H1 (cell line): ENCODE measurements around the gene IYD. TPM values are rescaled to one million over a fixed set of nuclear protein-coding genes. Genes with fewer than 3 reads are reported as not detected.

Experiments
- CTBP2 ChIP-seq: IDR thresholded peaks from 2 replicates; pipeline ENCODE4 v1.7.0; 2011; ENCODE audit warnings: borderline replicate concordance, mild to moderate bottlenecking, moderate library complexity, mixed read lengths, low read length; ENCODE audit not compliant: insufficient read depth, insufficient read length
- HDAC2 ChIP-seq, 2 experiments: fragments of 300-600 bp in 1 of 2; sonication (generic) in 1 of 2; IDR thresholded peaks; 2 replicates each; pipeline ENCODE4 v1.6.1; 2011 to 2012; ENCODE audit warnings: low read depth in 2 of 2, low read length in 2 of 2, mild to moderate bottlenecking in 2 of 2, moderate library complexity in 2 of 2, borderline replicate concordance in 1 of 2, inconsistent platforms in 1 of 2
- polyA plus RNA-seq, 7 experiments: library from polyadenylated mRNA; depleted of rRNA in 3 of 7; stranded (reverse) in 5 of 7; unstranded in 2 of 7; fragments of >200 nt in 5 of 7; fragments of 200-250 nt in 2 of 7; gene quantifications; 1 replicate in 5 of 7; 2 replicates in 1 of 7; 4 replicates in 1 of 7; pipeline versions ENCODE4 v1.2.1 to v1.2.3, GENCODE V29; 2011 to 2013; ENCODE audit warnings: missing spikeins in 2 of 7, mixed read lengths in 2 of 7
- total RNA-seq: library from RNA; stranded (reverse); fragmentation: NEBNext Ultra II Directional; extraction: Animal tissue kit (Norgen Biotek cat#: 25700); gene quantifications from 2 replicates; pipeline ENCODE4 v1.2.1, GENCODE V29; 2021
- TF ChIP-seq, protein P1 (sequence below): fragments of 300-600 bp; sonication (generic); IDR thresholded peaks from 2 replicates; pipeline ENCODE4 v1.7.1; 2012; ENCODE audit warnings: low read length, moderate library complexity, mild to moderate bottlenecking, inconsistent platforms; ENCODE audit not compliant: insufficient replicate concordance

IYD gene
- total and polyA plus RNA-seq, 2 of the 8 experiments (the other 6 are each of a cell fraction or from before 2014, with no cell fraction given): not detected

DNA sequence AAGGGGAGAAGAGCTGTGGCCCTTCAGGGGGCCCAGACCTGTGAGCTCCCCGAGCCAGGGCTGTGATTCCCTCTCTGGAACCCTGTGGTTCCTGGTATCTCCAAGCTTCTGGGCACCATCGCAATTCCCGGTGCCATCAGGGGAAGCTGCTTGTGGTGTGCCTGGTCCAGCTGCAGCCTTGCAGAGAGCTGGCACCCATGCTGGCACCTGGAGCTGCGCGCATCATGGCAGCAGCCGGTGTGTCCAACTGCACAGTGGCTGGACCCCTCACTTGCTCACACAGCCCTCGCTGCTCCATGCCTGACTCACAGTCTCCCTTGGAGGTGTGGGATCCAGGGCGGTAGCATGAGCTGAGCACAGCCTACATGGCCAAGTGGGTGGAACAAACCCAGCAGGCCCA, 56.7 kb downstream of the IYD start (continued):
- TF ChIP-seq, protein P1, sequence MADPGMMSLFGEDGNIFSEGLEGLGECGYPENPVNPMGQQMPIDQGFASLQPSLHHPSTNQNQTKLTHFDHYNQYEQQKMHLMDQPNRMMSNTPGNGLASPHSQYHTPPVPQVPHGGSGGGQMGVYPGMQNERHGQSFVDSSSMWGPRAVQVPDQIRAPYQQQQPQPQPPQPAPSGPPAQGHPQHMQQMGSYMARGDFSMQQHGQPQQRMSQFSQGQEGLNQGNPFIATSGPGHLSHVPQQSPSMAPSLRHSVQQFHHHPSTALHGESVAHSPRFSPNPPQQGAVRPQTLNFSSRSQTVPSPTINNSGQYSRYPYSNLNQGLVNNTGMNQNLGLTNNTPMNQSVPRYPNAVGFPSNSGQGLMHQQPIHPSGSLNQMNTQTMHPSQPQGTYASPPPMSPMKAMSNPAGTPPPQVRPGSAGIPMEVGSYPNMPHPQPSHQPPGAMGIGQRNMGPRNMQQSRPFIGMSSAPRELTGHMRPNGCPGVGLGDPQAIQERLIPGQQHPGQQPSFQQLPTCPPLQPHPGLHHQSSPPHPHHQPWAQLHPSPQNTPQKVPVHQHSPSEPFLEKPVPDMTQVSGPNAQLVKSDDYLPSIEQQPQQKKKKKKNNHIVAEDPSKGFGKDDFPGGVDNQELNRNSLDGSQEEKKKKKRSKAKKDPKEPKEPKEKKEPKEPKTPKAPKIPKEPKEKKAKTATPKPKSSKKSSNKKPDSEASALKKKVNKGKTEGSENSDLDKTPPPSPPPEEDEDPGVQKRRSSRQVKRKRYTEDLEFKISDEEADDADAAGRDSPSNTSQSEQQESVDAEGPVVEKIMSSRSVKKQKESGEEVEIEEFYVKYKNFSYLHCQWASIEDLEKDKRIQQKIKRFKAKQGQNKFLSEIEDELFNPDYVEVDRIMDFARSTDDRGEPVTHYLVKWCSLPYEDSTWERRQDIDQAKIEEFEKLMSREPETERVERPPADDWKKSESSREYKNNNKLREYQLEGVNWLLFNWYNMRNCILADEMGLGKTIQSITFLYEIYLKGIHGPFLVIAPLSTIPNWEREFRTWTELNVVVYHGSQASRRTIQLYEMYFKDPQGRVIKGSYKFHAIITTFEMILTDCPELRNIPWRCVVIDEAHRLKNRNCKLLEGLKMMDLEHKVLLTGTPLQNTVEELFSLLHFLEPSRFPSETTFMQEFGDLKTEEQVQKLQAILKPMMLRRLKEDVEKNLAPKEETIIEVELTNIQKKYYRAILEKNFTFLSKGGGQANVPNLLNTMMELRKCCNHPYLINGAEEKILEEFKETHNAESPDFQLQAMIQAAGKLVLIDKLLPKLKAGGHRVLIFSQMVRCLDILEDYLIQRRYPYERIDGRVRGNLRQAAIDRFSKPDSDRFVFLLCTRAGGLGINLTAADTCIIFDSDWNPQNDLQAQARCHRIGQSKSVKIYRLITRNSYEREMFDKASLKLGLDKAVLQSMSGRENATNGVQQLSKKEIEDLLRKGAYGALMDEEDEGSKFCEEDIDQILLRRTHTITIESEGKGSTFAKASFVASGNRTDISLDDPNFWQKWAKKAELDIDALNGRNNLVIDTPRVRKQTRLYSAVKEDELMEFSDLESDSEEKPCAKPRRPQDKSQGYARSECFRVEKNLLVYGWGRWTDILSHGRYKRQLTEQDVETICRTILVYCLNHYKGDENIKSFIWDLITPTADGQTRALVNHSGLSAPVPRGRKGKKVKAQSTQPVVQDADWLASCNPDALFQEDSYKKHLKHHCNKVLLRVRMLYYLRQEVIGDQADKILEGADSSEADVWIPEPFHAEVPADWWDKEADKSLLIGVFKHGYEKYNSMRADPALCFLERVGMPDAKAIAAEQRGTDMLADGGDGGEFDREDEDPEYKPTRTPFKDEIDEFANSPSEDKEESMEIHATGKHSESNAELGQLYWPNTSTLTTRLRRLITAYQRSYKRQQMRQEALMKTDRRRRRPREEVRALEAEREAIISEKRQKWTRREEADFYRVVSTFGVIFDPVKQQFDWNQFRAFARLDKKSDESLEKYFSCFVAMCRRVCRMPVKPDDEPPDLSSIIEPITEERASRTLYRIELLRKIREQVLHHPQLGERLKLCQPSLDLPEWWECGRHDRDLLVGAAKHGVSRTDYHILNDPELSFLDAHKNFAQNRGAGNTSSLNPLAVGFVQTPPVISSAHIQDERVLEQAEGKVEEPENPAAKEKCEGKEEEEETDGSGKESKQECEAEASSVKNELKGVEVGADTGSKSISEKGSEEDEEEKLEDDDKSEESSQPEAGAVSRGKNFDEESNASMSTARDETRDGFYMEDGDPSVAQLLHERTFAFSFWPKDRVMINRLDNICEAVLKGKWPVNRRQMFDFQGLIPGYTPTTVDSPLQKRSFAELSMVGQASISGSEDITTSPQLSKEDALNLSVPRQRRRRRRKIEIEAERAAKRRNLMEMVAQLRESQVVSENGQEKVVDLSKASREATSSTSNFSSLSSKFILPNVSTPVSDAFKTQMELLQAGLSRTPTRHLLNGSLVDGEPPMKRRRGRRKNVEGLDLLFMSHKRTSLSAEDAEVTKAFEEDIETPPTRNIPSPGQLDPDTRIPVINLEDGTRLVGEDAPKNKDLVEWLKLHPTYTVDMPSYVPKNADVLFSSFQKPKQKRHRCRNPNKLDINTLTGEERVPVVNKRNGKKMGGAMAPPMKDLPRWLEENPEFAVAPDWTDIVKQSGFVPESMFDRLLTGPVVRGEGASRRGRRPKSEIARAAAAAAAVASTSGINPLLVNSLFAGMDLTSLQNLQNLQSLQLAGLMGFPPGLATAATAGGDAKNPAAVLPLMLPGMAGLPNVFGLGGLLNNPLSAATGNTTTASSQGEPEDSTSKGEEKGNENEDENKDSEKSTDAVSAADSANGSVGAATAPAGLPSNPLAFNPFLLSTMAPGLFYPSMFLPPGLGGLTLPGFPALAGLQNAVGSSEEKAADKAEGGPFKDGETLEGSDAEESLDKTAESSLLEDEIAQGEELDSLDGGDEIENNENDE: no peak
- TF ChIP-seq HDAC2 (IDR thresholded peaks at IDR 0.05; ENCODE audit: borderline replicate concordance in 1 of 2, low read depth in 2 of 2, low read length in 2 of 2) (no peak), CTBP2 (no peak)
